Activated CD4-positive, alpha-beta T cell treated with anti-CD3 and anti-CD28 coated beads for 48 hours (primary cell): ENCODE measurements around the gene CACTIN.
A peak's percentile ranks its signal among the peaks of the same experiment; 100 is the strongest.
"Not testable (repeated sequence)": the region's sequence is repeated elsewhere in the genome, so short reads cannot be mapped to it uniquely, and the experiment has no call there.

Experiments
- DNase-seq: peaks from one replicate; pipeline ENCODE4 v3.0.0-alpha.2; 2020

The CACTIN gene

GRCh38 chr19:3626473-3627350 is at the start of gene CACTIN:
CACTIN (minus strand) TSS chr19:3626790; CDS start chr19:3626762, 28 bp downstream.
- DNase-seq = peak; percentile 100

GRCh38 chr19:3674784-3675543 is 48.4 kb upstream of the CACTIN start:
- DNase-seq = no peak

- no peak for DNase-seq
These were observed 47.2 kb upstream of the CACTIN start for GRCh38 chr19:3673506-3674439.

- DNase-seq = no peak
These were observed 46.4 kb upstream of the CACTIN start for GRCh38 chr19:3672993-3673392.

- DNase-seq = no peak
These were observed 46.0 kb upstream of the CACTIN start for GRCh38 chr19:3672575-3672948.

- peak; percentile 47 for DNase-seq
These were observed 45.3 kb upstream of the CACTIN start for GRCh38 chr19:3671680-3672574.

- DNase-seq = peak; percentile 53
These were observed 44.4 kb upstream of the CACTIN start for GRCh38 chr19:3670796-3671679.

GRCh38 chr19:3669947-3670795 is 43.6 kb upstream of the CACTIN start:
- no peak for DNase-seq

- DNase-seq = no peak
These were observed 42.7 kb upstream of the CACTIN start for GRCh38 chr19:3669082-3669946.

GRCh38 chr19:3668331-3669081 is 41.9 kb upstream of the CACTIN start:
- DNase-seq = no peak

- no peak for DNase-seq
These were observed 41.2 kb upstream of the CACTIN start for GRCh38 chr19:3667766-3668165.

GRCh38 chr19:3667037-3667638 is 40.5 kb upstream of the CACTIN start:
- no peak for DNase-seq

GRCh38 chr19:3666545-3666856 is 39.9 kb upstream of the CACTIN start:
- DNase-seq = not testable (repeated sequence)

GRCh38 chr19:3665681-3666544 is 39.3 kb upstream of the CACTIN start:
- DNase-seq = peak; percentile 83

- no peak for DNase-seq
These were observed 38.5 kb upstream of the CACTIN start for GRCh38 chr19:3664879-3665642.

- no peak for DNase-seq
These were observed 37.2 kb upstream of the CACTIN start for GRCh38 chr19:3663838-3664237.
